Hepatocyte (in vitro differentiated cells): ENCODE measurements around the gene CDK5R2.

ENCODE experiments used
- EZH2 ChIP-seq: fragments of 200-600 bp; sonication (generic); IDR thresholded peaks from 2 replicates; pipeline ENCODE4 v1.6.1; 2016; ENCODE audit warnings: antibody characterized with exemption, mild to moderate bottlenecking, borderline replicate concordance
- EZH2phosphoT487 ChIP-seq: fragments of 200-600 bp; sonication (generic); IDR thresholded peaks from one replicate; pipeline ENCODE4 v1.6.1; 2018; ENCODE audit warnings: antibody characterized with exemption, mild to moderate bottlenecking, low read depth, moderate library complexity; ENCODE audit not compliant: unreplicated experiment, severe bottlenecking
- TF ChIP-seq, protein P1 (sequence below): fragments of 200-600 bp; sonication (generic); IDR thresholded peaks from 2 replicates; pipeline ENCODE4 v1.5.1; 2016; ENCODE audit warnings: antibody characterized with exemption, mild to moderate bottlenecking; ENCODE audit not compliant: poor library complexity

DNA sequence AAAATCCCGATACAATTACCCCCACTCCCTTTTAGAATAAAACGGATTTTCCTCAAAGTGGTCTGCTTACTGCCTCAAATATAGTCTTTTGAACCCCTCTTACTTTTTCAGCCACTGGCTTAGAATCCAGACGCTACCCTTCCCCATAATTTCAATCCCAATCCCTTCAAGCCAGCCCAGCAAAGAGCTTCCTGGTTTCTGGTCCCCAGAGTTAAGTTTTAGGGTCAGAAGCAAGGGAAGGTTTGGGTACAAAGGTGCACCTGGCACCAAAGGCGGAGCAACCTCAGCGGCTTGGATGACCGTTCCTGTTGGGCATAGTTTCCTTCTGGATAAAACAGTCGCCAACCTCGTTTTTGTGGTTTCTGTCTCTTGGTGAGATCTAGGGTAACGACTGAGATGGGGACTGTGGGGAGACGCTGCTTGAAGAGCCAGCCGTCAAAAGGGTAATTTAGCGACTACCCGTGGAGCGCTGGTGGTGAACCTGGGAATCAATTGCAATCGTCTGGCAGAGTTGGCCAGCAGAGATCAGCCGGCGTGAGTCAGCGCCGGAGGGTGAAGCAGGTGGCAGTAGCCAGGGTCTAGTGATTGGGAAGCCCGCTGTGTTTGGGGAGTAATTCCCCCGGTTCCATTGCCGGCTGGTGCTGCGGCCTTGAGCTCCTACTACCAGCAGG lies 23.9 kb downstream of the CDK5R2 start:
- TF ChIP-seq, protein P1, sequence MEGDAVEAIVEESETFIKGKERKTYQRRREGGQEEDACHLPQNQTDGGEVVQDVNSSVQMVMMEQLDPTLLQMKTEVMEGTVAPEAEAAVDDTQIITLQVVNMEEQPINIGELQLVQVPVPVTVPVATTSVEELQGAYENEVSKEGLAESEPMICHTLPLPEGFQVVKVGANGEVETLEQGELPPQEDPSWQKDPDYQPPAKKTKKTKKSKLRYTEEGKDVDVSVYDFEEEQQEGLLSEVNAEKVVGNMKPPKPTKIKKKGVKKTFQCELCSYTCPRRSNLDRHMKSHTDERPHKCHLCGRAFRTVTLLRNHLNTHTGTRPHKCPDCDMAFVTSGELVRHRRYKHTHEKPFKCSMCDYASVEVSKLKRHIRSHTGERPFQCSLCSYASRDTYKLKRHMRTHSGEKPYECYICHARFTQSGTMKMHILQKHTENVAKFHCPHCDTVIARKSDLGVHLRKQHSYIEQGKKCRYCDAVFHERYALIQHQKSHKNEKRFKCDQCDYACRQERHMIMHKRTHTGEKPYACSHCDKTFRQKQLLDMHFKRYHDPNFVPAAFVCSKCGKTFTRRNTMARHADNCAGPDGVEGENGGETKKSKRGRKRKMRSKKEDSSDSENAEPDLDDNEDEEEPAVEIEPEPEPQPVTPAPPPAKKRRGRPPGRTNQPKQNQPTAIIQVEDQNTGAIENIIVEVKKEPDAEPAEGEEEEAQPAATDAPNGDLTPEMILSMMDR = no peak
- TF ChIP-seq EZH2 (peak; percentile 29), EZH2phosphoT487 (peak; percentile 52)
